Chondrocyte (in vitro differentiated cells): ENCODE results near the gene NPAS2. TPM values are rescaled to one million over a fixed set of nuclear protein-coding genes. Genes with fewer than 3 reads are reported as not detected.

Experiments used
- DNase-seq: peaks from one replicate; pipeline ENCODE4 v3.0.0; 2021; ENCODE audit warnings: mixed read lengths, low spot score
- H3K27ac Mint-ChIP-seq: one replicate; pipeline ENCODE4 v1.8.0; 2021; ENCODE audit warnings: mild to moderate bottlenecking, moderate library complexity, mixed read lengths; ENCODE audit not compliant: unreplicated experiment
- H3K27me3 Mint-ChIP-seq: 2 replicates; pipeline ENCODE4 v1.8.0; 2021; ENCODE audit warnings: low read depth, mixed read lengths
- H3K36me3 Mint-ChIP-seq: 2 replicates; pipeline ENCODE4 v1.8.0; 2021; ENCODE audit warnings: low read depth, mixed read lengths
- H3K4me1 Mint-ChIP-seq: 2 replicates; pipeline ENCODE4 v1.8.0; 2021; ENCODE audit warnings: low read depth, mild to moderate bottlenecking, mixed read lengths
- H3K4me3 Mint-ChIP-seq: one replicate; pipeline ENCODE4 v1.8.0; 2021; ENCODE audit warnings: mild to moderate bottlenecking, moderate library complexity, mixed read lengths; ENCODE audit not compliant: unreplicated experiment
- H3K9me3 Mint-ChIP-seq: 2 replicates; pipeline ENCODE4 v1.8.0; 2021; ENCODE audit warnings: low read depth, mixed read lengths
- CTCF ChIP-seq: fragments of 200-600 bp; sonication (generic); IDR thresholded peaks from 2 replicates; pipeline ENCODE4 v1.5.0; 2021; ENCODE audit warnings: antibody characterized with exemption, mild to moderate bottlenecking, moderate library complexity
- total RNA-seq: library from RNA; stranded (reverse); gene quantifications from 3 replicates; pipeline ENCODE4 v1.2.1, GENCODE V29; 2021

The NPAS2 gene
- total RNA-seq, 1 donor from 2014 or later, result 25.6 TPM

DNA sequence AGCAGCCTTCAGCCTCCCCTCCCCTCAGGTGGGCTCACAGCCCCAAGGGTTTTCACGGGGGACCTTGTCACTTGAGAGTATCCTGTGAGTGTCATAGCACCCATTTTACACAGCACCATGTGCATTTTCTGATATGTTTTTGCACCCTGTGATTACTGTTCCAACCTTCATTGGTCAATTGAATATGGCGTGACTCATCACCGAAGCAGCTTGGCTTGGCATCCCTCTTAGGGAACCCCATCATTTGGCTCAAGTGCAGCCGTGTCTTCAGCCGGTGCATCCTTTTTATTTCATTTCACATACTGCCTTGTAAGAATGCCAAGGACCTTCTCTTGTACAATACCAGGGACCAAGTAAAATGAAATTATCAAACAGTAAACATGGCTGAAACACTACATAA, 57.6 kb downstream of the NPAS2 start:
- no peak for DNase-seq
- H3K36me3 Mint-ChIP-seq, result no peaks in the 10 kb centered on the region
- no peak for TF ChIP-seq CTCF
- H3K27ac Mint-ChIP-seq, result peak overlapping the region; percentile 77
- H3K27me3 Mint-ChIP-seq, result no peaks in the 10 kb centered on the region
- H3K4me1 Mint-ChIP-seq, result peaks cover 48% of the 10 kb centered on the region
- H3K4me3 Mint-ChIP-seq, result no peak overlapping the region
- H3K9me3 Mint-ChIP-seq, result no peaks in the 10 kb centered on the region

DNA sequence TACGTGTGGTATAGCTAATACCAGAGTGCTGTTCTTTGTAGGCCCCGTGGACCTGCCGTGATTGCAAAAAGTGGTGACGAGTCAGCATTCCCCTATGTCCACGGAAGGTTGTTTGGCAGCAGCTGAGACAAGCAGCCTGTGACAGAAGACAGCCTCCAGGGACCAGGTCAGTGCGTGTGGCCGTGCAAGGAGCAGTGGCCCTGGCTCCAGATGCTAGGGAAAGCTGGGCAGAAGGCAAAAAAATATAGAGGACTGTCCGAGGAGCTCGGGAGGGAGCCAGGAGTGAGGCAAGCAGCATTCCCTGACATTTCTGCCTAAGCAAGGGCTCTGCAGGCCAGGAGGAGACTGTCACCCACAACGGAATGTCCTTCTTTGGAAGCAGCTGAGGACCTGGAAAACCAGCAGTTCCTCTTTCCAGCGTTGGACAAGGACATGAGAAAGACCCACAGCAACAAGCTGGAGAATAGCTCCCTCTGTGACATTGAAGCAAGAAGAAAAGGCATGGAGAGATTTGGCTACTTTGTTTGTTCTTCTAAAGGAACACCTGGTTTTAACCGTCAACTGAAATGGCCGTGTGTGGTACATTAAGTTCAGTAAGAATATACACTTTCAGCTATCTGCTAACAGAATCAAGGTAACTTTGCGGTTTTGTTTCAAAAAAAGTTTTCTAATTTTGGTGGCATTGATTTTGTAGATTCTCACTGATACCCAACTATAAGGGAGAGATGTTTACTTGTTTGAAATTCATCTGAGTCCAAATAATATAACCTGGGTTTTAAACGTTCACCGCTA, 58.3 kb downstream of the NPAS2 start:
- Mint-ChIP-seq H3K4me1 (peaks cover 54% of the 10 kb centered on the region), H3K27me3 (no peaks in the 10 kb centered on the region), H3K36me3 (no peaks in the 10 kb centered on the region), H3K4me3 (no peak overlapping the region), H3K9me3 (no peaks in the 10 kb centered on the region), H3K27ac (peak overlapping the region; percentile 77)
- TF ChIP-seq CTCF, result no peak
- no peak for DNase-seq

- no peak for TF ChIP-seq CTCF
- Mint-ChIP-seq H3K4me1 (peaks cover 58% of the 10 kb centered on the region), H3K27ac (peak overlapping the region; percentile 72), H3K36me3 (no peaks in the 10 kb centered on the region), H3K4me3 (no peak overlapping the region), H3K27me3 (no peaks in the 10 kb centered on the region), H3K9me3 (no peaks in the 10 kb centered on the region)
- DNase-seq, result no peak
Observed at GRCh38 chr2:100879296-100879695, 59.4 kb downstream of the NPAS2 start.

- Mint-ChIP-seq H3K9me3 (no peaks in the 10 kb centered on the region), H3K27me3 (no peaks in the 10 kb centered on the region), H3K4me3 (no peak overlapping the region), H3K27ac (peak overlapping the region; percentile 72), H3K36me3 (no peaks in the 10 kb centered on the region), H3K4me1 (peaks cover 61% of the 10 kb centered on the region)
- TF ChIP-seq CTCF, result no peak
- DNase-seq, result no peak
Observed at GRCh38 chr2:100880036-100880435, 60.1 kb downstream of the NPAS2 start.

GRCh38 chr2:100880730-100881129, 60.8 kb downstream of the NPAS2 start:
- no peaks in the 10 kb centered on the region for H3K9me3 Mint-ChIP-seq
- DNase-seq, result no peak
- H3K27me3 Mint-ChIP-seq, result no peaks in the 10 kb centered on the region
- H3K36me3 Mint-ChIP-seq, result no peaks in the 10 kb centered on the region
- H3K4me1 Mint-ChIP-seq, result peaks cover 57% of the 10 kb centered on the region
- no peak for TF ChIP-seq CTCF
- peak overlapping the region; percentile 42 for H3K27ac Mint-ChIP-seq
- no peak overlapping the region for H3K4me3 Mint-ChIP-seq
